OCI-LY7 (cell line): ENCODE data around the gene PEX5L.

Experiments used
- EZH2phosphoT487 ChIP-seq: fragments of 200-600 bp; sonication (generic); IDR thresholded peaks from 2 replicates; pipeline ENCODE4 v1.6.1; 2018; ENCODE audit warnings: low read depth, borderline replicate concordance, mild to moderate bottlenecking, mixed run types, antibody characterized with exemption, low read length, moderate library complexity, mixed read lengths
- TF ChIP-seq, protein P1 (sequence below): fragments of 200-600 bp; sonication (generic); conservative IDR thresholded peaks from 2 replicates; pipeline ENCODE4 v1.5.1; 2014; ENCODE audit warnings: mild to moderate bottlenecking, antibody characterized with exemption, low read length, moderate library complexity, mixed read lengths

DNA sequence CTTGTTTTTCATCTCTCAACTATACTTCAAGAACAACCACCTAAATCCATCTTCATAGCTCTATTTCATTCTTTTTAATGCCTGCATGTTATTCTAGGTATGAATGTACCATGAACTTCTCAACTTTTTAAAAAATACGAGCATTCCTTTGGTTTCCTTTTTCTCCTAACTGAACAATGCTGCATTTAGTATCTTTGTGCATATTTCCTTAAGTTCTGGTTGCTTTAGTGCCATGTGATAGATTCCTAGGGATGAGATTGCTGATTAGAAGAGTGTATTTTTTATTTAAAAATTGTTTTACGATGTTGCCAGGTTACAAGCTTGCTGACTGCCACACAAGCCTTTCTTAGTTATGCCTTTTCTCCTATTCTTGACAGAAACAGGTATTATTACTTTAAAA lies 34.7 kb downstream of the PEX5L start:
- TF ChIP-seq, protein P1, sequence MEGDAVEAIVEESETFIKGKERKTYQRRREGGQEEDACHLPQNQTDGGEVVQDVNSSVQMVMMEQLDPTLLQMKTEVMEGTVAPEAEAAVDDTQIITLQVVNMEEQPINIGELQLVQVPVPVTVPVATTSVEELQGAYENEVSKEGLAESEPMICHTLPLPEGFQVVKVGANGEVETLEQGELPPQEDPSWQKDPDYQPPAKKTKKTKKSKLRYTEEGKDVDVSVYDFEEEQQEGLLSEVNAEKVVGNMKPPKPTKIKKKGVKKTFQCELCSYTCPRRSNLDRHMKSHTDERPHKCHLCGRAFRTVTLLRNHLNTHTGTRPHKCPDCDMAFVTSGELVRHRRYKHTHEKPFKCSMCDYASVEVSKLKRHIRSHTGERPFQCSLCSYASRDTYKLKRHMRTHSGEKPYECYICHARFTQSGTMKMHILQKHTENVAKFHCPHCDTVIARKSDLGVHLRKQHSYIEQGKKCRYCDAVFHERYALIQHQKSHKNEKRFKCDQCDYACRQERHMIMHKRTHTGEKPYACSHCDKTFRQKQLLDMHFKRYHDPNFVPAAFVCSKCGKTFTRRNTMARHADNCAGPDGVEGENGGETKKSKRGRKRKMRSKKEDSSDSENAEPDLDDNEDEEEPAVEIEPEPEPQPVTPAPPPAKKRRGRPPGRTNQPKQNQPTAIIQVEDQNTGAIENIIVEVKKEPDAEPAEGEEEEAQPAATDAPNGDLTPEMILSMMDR = no peak
- no peak for TF ChIP-seq EZH2phosphoT487
